Stomach (tissue), 9 donors: ENCODE results near the gene ITLN1. TPM values are rescaled to one million over a fixed set of nuclear protein-coding genes. Genes with fewer than 3 reads are reported as not detected.
"Not testable (repeated sequence)": the region's sequence is repeated elsewhere in the genome, so short reads cannot be mapped to it uniquely, and the experiment has no call there.

Experiments used
- DNase-seq, 2 donors: peaks; one replicate each; pipeline versions ENCODE4 v3.0.0 to v3.0.0-alpha.2; 2013 to 2019
- H3K27ac ChIP-seq, 5 donors: fragments of 200-600 bp in 4 of 5; sonication (generic) in 4 of 5; one replicate each; pipeline ENCODE4 v1.5.1; 2013 to 2019; ENCODE audit warnings: mild to moderate bottlenecking in 1 of 5, moderate library complexity in 1 of 5
- H3K27me3 ChIP-seq, 3 donors: fragments of 200-600 bp; sonication (generic); one replicate each; pipeline ENCODE4 v1.5.1; 2017 to 2019; ENCODE audit warnings: mixed run types in 1 of 3
- H3K36me3 ChIP-seq, 4 donors: fragments of 200-600 bp; sonication (generic); 1 replicate in 3 of 4; 2 replicates in 1 of 4; pipeline ENCODE4 v1.5.1; 2016 to 2019
- H3K4me1 ChIP-seq, 4 donors: fragments of 200-600 bp; sonication (generic); one replicate each; pipeline ENCODE4 v1.5.1; 2016 to 2019
- H3K4me3 ChIP-seq, 4 donors: fragments of 200-600 bp; sonication (generic) in 3 of 4; one replicate each; pipeline ENCODE4 v1.5.1; 2016 to 2019; ENCODE audit warnings: mild to moderate bottlenecking in 1 of 4
- H3K9me3 ChIP-seq, 4 donors: fragments of 200-600 bp; sonication (generic); one replicate each; pipeline ENCODE4 v1.5.1; 2016 to 2019
- EP300 ChIP-seq: sonication (generic); formaldehyde crosslinking; IDR thresholded peaks from one replicate; pipeline ENCODE4 v1.6.1; 2017; ENCODE audit warnings: antibody characterized with exemption
- POLR2A ChIP-seq, 4 donors: fragments of 450-650 bp; IDR thresholded peaks; one replicate each; pipeline ENCODE4 v1.6.1; 2016; ENCODE audit warnings: antibody characterized with exemption in 4 of 4, control low read depth in 2 of 4, mild to moderate bottlenecking in 1 of 4, moderate library complexity in 1 of 4
- POLR2AphosphoS5 ChIP-seq, 3 donors: sonication (generic); formaldehyde crosslinking; IDR thresholded peaks; one replicate each; pipeline ENCODE4 v1.6.1; 2016; ENCODE audit warnings: antibody characterized with exemption in 3 of 3
- WGBS, 5 donors: extraction: QIAGEN DNeasy Blood & Tissue Kit in 3 of 5; methylation state at CpG; one replicate each; pipeline versions ENCODE4 v1.1.5 to v1.1.7; 2013 to 2018; 5-methylcytosine and 5-hydroxymethylcytosine counted together
- intact Hi-C: fragments of 100-400 bp; cut with DNase I; formaldehyde crosslinking; loops from one replicate; pipeline ENCODE4 v1.15.1; 2023; ENCODE audit warnings: low total_unique reads
- polyA plus RNA-seq, 3 donors: library from polyadenylated mRNA; stranded (reverse); fragments of 200-250 nt; gene quantifications; one replicate each; pipeline ENCODE4 v1.2.3, GENCODE V29; 2013
- total RNA-seq, 5 donors: library from RNA; depleted of rRNA; stranded (reverse); fragments of >200 nt; gene quantifications; one replicate each; pipeline versions ENCODE4 v1.1.0 to v1.2.3, GENCODE V29; 2014 to 2016
- TF ChIP-seq, protein P1 (sequence below), 7 experiments: fragments of 450-650 bp in 4 of 7; fragments of 200-600 bp in 3 of 7; sonication (generic) in 3 of 7; IDR thresholded peaks; one replicate each; pipeline ENCODE4 v1.5.1; 2016 to 2019; ENCODE audit warnings: antibody characterized with exemption in 7 of 7, control low read depth in 2 of 7, mild to moderate bottlenecking in 1 of 7
- donor health status: healthy with polysubstance abuse.
- donor health status: Bipolar disorder and iron deficiency.
- donor health status: healthy.

The ITLN1 gene
- total and polyA plus RNA-seq, 8 donors, result 1.2 to 241 (median 10.1) TPM; not detected in 1

DNA sequence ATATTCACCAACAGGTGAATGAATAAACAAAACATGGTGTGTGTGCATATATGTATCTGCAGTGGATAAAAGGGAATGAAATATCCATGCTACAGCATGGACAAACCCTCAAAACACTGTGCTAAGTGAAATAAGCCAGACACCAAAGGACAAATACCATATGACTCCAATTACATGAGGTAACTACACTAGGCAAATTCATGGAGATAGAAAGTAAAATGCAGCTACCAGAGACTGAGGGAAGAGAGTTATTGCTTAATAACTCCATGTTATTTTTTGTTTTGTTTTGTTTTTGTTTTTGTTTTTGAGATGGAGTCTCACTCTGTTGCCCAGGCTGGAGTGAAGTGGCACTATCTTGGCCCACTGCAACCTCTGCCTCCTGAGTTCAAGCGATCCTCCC lies 2.4 kb downstream of the ITLN1 start:
- Histone ChIP-seq H3K9me3 (no peaks in the 10 kb centered on the region), H3K36me3 (no peaks in the 10 kb centered on the region), H3K27ac (no peak overlapping the region), H3K4me1 (peaks cover 0 to 6% (median 3%) of the 10 kb centered on the region in 4 donors), H3K4me3 (no peak overlapping the region), H3K27me3 (no peaks in the 10 kb centered on the region)
- 95 to 100% (median 96%) methylated on average over 1 of the region's 1 CpG for WGBS, 5 donors
- intact Hi-C loops, result no loop called here
- no peak for DNase-seq
- TF ChIP-seq POLR2AphosphoS5 (IDR thresholded peaks at IDR 0.05), result no peak
- TF ChIP-seq POLR2A (IDR thresholded peaks at IDR 0.05), result no peak
- TF ChIP-seq EP300, result no peak
- TF ChIP-seq, protein P1, sequence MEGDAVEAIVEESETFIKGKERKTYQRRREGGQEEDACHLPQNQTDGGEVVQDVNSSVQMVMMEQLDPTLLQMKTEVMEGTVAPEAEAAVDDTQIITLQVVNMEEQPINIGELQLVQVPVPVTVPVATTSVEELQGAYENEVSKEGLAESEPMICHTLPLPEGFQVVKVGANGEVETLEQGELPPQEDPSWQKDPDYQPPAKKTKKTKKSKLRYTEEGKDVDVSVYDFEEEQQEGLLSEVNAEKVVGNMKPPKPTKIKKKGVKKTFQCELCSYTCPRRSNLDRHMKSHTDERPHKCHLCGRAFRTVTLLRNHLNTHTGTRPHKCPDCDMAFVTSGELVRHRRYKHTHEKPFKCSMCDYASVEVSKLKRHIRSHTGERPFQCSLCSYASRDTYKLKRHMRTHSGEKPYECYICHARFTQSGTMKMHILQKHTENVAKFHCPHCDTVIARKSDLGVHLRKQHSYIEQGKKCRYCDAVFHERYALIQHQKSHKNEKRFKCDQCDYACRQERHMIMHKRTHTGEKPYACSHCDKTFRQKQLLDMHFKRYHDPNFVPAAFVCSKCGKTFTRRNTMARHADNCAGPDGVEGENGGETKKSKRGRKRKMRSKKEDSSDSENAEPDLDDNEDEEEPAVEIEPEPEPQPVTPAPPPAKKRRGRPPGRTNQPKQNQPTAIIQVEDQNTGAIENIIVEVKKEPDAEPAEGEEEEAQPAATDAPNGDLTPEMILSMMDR (IDR thresholded peaks at IDR 0.05), result no peak

GRCh38 chr1:160881264-160881663 lies 3.7 kb downstream of the ITLN1 start:
- H3K36me3 ChIP-seq, DNase-seq, H3K9me3 ChIP-seq, H3K4me3 ChIP-seq, H3K27ac ChIP-seq, H3K27me3 ChIP-seq, H3K4me1 ChIP-seq, intact Hi-C loops: not testable (repeated sequence)
- WGBS, 5 donors, result 82 to 95% (median 89%) methylated on average over 6 to 7 of the region's 7 CpGs

DNA sequence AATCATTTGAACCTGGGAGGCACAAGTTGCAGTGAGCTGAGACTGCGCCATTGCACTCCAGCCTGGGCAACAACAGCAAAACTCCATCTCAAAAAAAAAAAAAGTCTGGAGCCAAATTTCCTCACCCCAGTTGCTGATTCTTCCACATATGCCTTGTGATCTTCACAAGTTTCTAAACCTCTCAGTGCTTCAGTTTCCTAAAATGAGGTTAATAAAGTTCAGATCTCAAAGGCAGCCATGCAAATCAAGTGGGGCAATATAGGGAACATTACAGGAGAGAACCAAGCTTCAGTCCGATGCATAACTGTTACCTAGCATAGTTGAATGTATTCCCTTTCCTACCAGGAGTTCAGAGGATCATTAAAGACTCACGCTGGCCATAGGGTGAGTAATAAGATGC lies 4.8 kb downstream of the ITLN1 start:
- no peak overlapping the region for H3K4me3 ChIP-seq
- 89 to 95% (median 93%) methylated on average over 3 of the region's 3 CpGs for WGBS, 5 donors
- no peak for TF ChIP-seq EP300
- TF ChIP-seq POLR2AphosphoS5 (IDR thresholded peaks at IDR 0.05), result no peak
- TF ChIP-seq, protein P1 (IDR thresholded peaks at IDR 0.05), result no peak
- TF ChIP-seq POLR2A (IDR thresholded peaks at IDR 0.05), result no peak

GRCh38 chr1:160879056-160879455 lies 5.9 kb downstream of the ITLN1 start:
- no peak for TF ChIP-seq POLR2AphosphoS5 (IDR thresholded peaks at IDR 0.05)
- no peak for TF ChIP-seq EP300
- TF ChIP-seq POLR2A (IDR thresholded peaks at IDR 0.05), result no peak
- TF ChIP-seq, protein P1 (IDR thresholded peaks at IDR 0.05), result no peak
- no peak overlapping the region for H3K4me3 ChIP-seq
- DNase-seq, result no peak
- H3K9me3 ChIP-seq, result no peaks in the 10 kb centered on the region
- 55 to 68% (median 56%) methylated on average over 8 of the region's 8 CpGs for WGBS, 5 donors
- no peaks in the 10 kb centered on the region for H3K27me3 ChIP-seq
- intact Hi-C loops, result no loop called here
- no peaks in the 10 kb centered on the region for H3K36me3 ChIP-seq
- H3K4me1 ChIP-seq, result peaks cover 0 to 15% (median 3%) of the 10 kb centered on the region in 4 donors
- H3K27ac ChIP-seq, result no peak overlapping the region

More for the DNA sequence above, 4.8 kb downstream of the ITLN1 start:
- intact Hi-C loops, result no loop called here
- no peaks in the 10 kb centered on the region for H3K36me3 ChIP-seq
- no peak overlapping the region for H3K27ac ChIP-seq
- H3K27me3 ChIP-seq, result no peaks in the 10 kb centered on the region
- no peaks in the 10 kb centered on the region for H3K9me3 ChIP-seq
- no peak for DNase-seq
- peaks cover 0 to 7% (median 1%) of the 10 kb centered on the region in 4 donors for H3K4me1 ChIP-seq

GRCh38 chr1:160877221-160877620 lies 7.8 kb downstream of the ITLN1 start:
- intact Hi-C loops, result no loop called here
- DNase-seq, result no peak
- TF ChIP-seq, protein P1 (IDR thresholded peaks at IDR 0.05), result peak in 1 of 7 experiments; percentile 22
- no peak for TF ChIP-seq POLR2A (IDR thresholded peaks at IDR 0.05)

More at GRCh38 chr1:160877221-160877620, 7.8 kb downstream of the ITLN1 start:
- no peaks in the 10 kb centered on the region for H3K36me3 ChIP-seq
- no peaks in the 10 kb centered on the region for H3K27me3 ChIP-seq
- no peaks in the 10 kb centered on the region for H3K9me3 ChIP-seq
- H3K4me1 ChIP-seq, result peaks cover 0 to 15% (median 3%) of the 10 kb centered on the region in 4 donors
- no peak overlapping the region for H3K27ac ChIP-seq
- H3K4me3 ChIP-seq, result no peak overlapping the region
